ENCODE data around the gene COMT. TPM values are rescaled to one million over a fixed set of nuclear protein-coding genes. Genes with fewer than 3 reads are reported as not detected.

COMT gene
- total and polyA plus RNA-seq, 9 of the 15 experiments (the other 6 are each of a cell fraction or from before 2014, with no cell fraction given) = 12.5 to 351 (median 155) TPM

GRCh38 chr22:19979712-19980493, 38.3 kb downstream of the COMT start (continued):
- no peak for TF ChIP-seq NKRF (IDR thresholded peaks at IDR 0.05; ENCODE audit: borderline replicate concordance)
- no peak for TF ChIP-seq MYC (IDR thresholded peaks at IDR 0.05; ENCODE audit: low read depth, low read length)
- TF ChIP-seq MYC (CRISPR knock-in tag; IDR thresholded peaks at IDR 0.05; ENCODE audit: borderline replicate concordance, low read depth) = peak; percentile 51; the same call in 1 of the 2 replicates
- no peak for TF ChIP-seq BCL6 (CRISPR knock-in tag; IDR thresholded peaks at IDR 0.05)
- no peak for TF ChIP-seq NBN (IDR thresholded peaks at IDR 0.05; ENCODE audit: low read depth)
- TF ChIP-seq MCM2 (IDR thresholded peaks at IDR 0.05; ENCODE audit: low read depth) = no peak
- TF ChIP-seq MAFG (tag; conservative IDR thresholded peaks at IDR 0.05) = no peak
- no peak for TF ChIP-seq NR1H2 (CRISPR knock-in tag; IDR thresholded peaks at IDR 0.05)
- no peak for TF ChIP-seq SFPQ (IDR thresholded peaks at IDR 0.05; ENCODE audit: low read depth, low read length)
- no peak for TF ChIP-seq CCNT2 (IDR thresholded peaks at IDR 0.05; ENCODE audit: borderline replicate concordance, extremely low read depth, insufficient read length, low read depth, low read length)
- no peak for TF ChIP-seq ZKSCAN1 (IDR thresholded peaks at IDR 0.05; ENCODE audit: low read depth, low read length)
- TF ChIP-seq TSC22D4 (tag; IDR thresholded peaks at IDR 0.05) = no peak
- TF ChIP-seq TBP (optimal IDR thresholded peaks at IDR 0.05; ENCODE audit: low read depth, low read length) = peak; percentile 17
- TF ChIP-seq ATF3 (IDR thresholded peaks at IDR 0.05) = 0 out of 2 replicates have a peak, but pooled peaks have one; percentile 18
- TF ChIP-seq ATF3 (CRISPR knock-in tag; conservative IDR thresholded peaks at IDR 0.05) = no peak
- peak; percentile 42 for TF ChIP-seq SETDB1 (IDR thresholded peaks at IDR 0.05; ENCODE audit: low read length)
- TF ChIP-seq PHB (CRISPR knock-in tag; IDR thresholded peaks at IDR 0.05) = 0 out of 2 replicates have a peak, but pooled peaks have one; percentile 16
- TF ChIP-seq SNAPC5 (CRISPR knock-in tag; IDR thresholded peaks at IDR 0.05) = no peak
- no peak for TF ChIP-seq ETV5 (CRISPR knock-in tag; IDR thresholded peaks at IDR 0.05; ENCODE audit: low read depth)
- no peak for TF ChIP-seq ZNF785 (CRISPR knock-in tag; IDR thresholded peaks at IDR 0.05)
- TF ChIP-seq NONO (IDR thresholded peaks at IDR 0.05; ENCODE audit: low read depth in 2 of 2, low read length in 1 of 2) = no peak
- no peak for TF ChIP-seq FIP1L1 (IDR thresholded peaks at IDR 0.05; ENCODE audit: low read depth, low read length, poor library complexity, severe bottlenecking)
- TF ChIP-seq RUNX1 (IDR thresholded peaks at IDR 0.05; ENCODE audit: low read depth) = no peak
- TF ChIP-seq ZNF76 (CRISPR knock-in tag; IDR thresholded peaks at IDR 0.05; ENCODE audit: borderline replicate concordance) = no peak
- no peak for TF ChIP-seq ZNF766 (CRISPR knock-in tag; conservative IDR thresholded peaks at IDR 0.05)
